ENCODE measurements around the gene MFSD12. TPM values are rescaled to one million over a fixed set of nuclear protein-coding genes. Genes with fewer than 3 reads are reported as not detected.
"Not testable (repeated sequence)": the region's sequence is repeated elsewhere in the genome, so short reads cannot be mapped to it uniquely, and the experiment has no call there.

Gene MFSD12
- total RNA-seq, 1 donor from 2014 or later, result 71.5 TPM

- Mint-ChIP-seq H3K4me1 (ENCODE audit: low read depth) (peaks cover 14% of the 10 kb centered on the region), H3K9me3 (ENCODE audit: low read depth) (no peaks in the 10 kb centered on the region), H3K27ac (no peak overlapping the region), H3K36me3 (ENCODE audit: insufficient read depth) (peaks cover 11% of the 10 kb centered on the region), H3K4me3 (ENCODE audit: low read depth) (peak overlapping the region; percentile 70), H3K27me3 (peaks cover 17% of the 10 kb centered on the region)
- TF ChIP-seq CTCF (IDR thresholded peaks at IDR 0.05; ENCODE audit: unreplicated experiment), result no peak
- peak; percentile 99 for DNase-seq (ENCODE audit: low spot score, unreplicated experiment)
Measured at GRCh38 chr19:3572132-3572854, 14.9 kb upstream of the MFSD12 start.

- peaks cover 10% of the 10 kb centered on the region for H3K36me3 Mint-ChIP-seq (ENCODE audit: insufficient read depth)
- no peak overlapping the region for H3K4me3 Mint-ChIP-seq (ENCODE audit: low read depth)
- H3K4me1 Mint-ChIP-seq (ENCODE audit: low read depth), result peaks cover 11% of the 10 kb centered on the region
- H3K27me3 Mint-ChIP-seq, result peaks cover 9% of the 10 kb centered on the region
- no peak for TF ChIP-seq CTCF (IDR thresholded peaks at IDR 0.05; ENCODE audit: unreplicated experiment)
- H3K27ac Mint-ChIP-seq, result no peak overlapping the region
- H3K9me3 Mint-ChIP-seq (ENCODE audit: low read depth), result no peaks in the 10 kb centered on the region
- no peak for DNase-seq (ENCODE audit: low spot score, unreplicated experiment)
Measured at GRCh38 chr19:3570606-3571011, 13.2 kb upstream of the MFSD12 start.

- DNase-seq (ENCODE audit: low spot score, unreplicated experiment); H3K9me3 Mint-ChIP-seq (ENCODE audit: low read depth); H3K27ac Mint-ChIP-seq; H3K4me3 Mint-ChIP-seq (ENCODE audit: low read depth); H3K27me3 Mint-ChIP-seq; H3K36me3 Mint-ChIP-seq (ENCODE audit: insufficient read depth); H3K4me1 Mint-ChIP-seq (ENCODE audit: low read depth): not testable (repeated sequence)
Measured at GRCh38 chr19:3570042-3570441, 12.7 kb upstream of the MFSD12 start.

DNA sequence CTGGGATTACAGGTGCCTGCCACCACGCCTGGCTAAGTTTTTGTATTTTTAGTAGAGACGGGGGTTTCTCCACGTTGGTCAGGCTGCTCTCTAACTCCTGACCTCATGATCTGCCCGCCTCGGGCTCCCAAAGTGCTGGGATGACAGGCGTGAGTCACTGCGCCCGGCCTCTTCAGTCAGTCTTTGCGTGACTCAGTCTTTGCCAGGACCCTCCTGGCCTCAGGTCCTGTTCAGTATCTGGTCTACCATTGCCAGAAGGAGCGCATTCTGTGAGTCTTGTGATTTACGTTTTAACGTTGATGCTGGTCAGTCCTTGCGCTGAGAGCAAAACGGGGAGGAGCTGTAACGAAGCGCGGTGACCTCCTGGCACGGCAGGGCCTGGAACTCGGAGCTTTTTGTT is 7.8 kb upstream of the MFSD12 start:
- Mint-ChIP-seq H3K27me3 (no peaks in the 10 kb centered on the region), H3K27ac (no peak overlapping the region), H3K36me3 (ENCODE audit: insufficient read depth) (no peaks in the 10 kb centered on the region), H3K9me3 (ENCODE audit: low read depth) (no peaks in the 10 kb centered on the region), H3K4me3 (ENCODE audit: low read depth) (no peak overlapping the region), H3K4me1 (ENCODE audit: low read depth) (no peaks in the 10 kb centered on the region)
- DNase-seq (ENCODE audit: low spot score, unreplicated experiment), result no peak
- TF ChIP-seq CTCF (IDR thresholded peaks at IDR 0.05; ENCODE audit: unreplicated experiment), result no peak

DNA sequence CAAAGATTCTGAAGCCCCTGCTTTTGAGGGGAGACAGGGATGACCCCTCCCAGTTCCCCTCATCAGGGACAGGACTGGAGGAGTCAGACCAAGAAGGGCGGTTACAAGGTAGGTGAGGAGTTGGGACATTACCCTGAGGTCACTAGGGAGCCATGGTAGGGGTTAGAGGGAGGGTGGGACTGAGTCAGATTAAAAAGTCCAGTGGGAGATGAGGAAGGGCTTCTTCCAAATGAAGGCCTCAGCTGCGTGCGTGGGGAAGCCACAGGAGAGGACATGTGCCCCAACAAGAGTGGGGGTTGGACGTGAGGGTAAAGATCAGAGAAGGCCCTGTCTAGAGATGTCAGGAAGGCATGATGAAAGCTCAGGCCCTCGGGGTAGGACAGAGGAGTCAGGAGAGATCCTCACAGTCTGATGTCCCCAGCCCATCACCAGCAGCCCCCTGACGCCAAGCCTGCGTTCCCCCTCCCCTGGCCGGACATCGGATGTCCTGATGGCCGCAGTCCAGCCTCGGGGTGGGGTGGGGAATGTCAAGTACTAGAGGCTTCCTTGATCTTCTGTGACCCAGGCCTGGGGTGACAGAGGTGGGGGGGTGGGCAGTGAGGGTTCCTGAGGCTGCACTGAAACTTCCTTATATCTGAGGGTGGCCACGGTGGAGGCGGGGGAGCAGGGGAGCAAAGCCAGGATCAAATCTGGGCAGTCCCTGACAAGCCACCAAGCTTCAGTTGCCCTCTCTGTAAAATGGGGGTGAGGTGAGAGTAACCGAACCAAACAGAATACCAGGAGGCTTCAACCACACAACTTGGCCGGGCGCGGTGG is 6.5 kb upstream of the MFSD12 start:
- no peak overlapping the region for H3K4me3 Mint-ChIP-seq (ENCODE audit: low read depth)
- H3K4me1 Mint-ChIP-seq (ENCODE audit: low read depth), result no peaks in the 10 kb centered on the region
- no peak for DNase-seq (ENCODE audit: low spot score, unreplicated experiment)
- H3K9me3 Mint-ChIP-seq (ENCODE audit: low read depth), result no peaks in the 10 kb centered on the region
- H3K36me3 Mint-ChIP-seq (ENCODE audit: insufficient read depth), result no peaks in the 10 kb centered on the region
- H3K27ac Mint-ChIP-seq, result no peak overlapping the region
- peaks cover 2% of the 10 kb centered on the region for H3K27me3 Mint-ChIP-seq
- no peak for TF ChIP-seq CTCF (IDR thresholded peaks at IDR 0.05; ENCODE audit: unreplicated experiment)

Measured in progenitor cell of endocrine pancreas (in vitro differentiated cells).